Measurements from ENCODE around the gene SLC25A26. TPM values are rescaled to one million over a fixed set of nuclear protein-coding genes. Genes with fewer than 3 reads are reported as not detected.

SLC25A26 gene
- total and polyA plus RNA-seq, 2 of the 13 experiments (the other 11 are each of a cell fraction or from before 2014, with no cell fraction given) = 23.1 to 32.7 TPM

- POLR2A ChIA-PET = no interaction called here
- Histone ChIP-seq H3K9me3 (ENCODE audit: low read length) (no peaks in the 10 kb centered on the region), H3K27ac (ENCODE audit: extremely low read length, insufficient read depth, low read length) (no peak overlapping the region), H3K4me2 (ENCODE audit: low read depth, low read length) (no peak overlapping the region), H3K4me1 (ENCODE audit: insufficient read depth, low read length) (peaks cover 9% of the 10 kb centered on the region; the same call in 1 of the 2 replicates), H3K27me3 (ENCODE audit: control insufficient read depth in 1 of 2, insufficient read depth in 2 of 2, low read length in 2 of 2) (no peaks in the 10 kb centered on the region), H3K9ac (ENCODE audit: insufficient read depth, low read depth, low read length) (no peak overlapping the region), H4K20me1 (ENCODE audit: insufficient read depth, low read length) (no peaks in the 10 kb centered on the region), H3K36me3 (replicated peaks in 1 of 2; ENCODE audit: control insufficient read depth in 1 of 2, insufficient read depth in 2 of 2, low read length in 2 of 2) (peaks cover 0 to 2% of the 10 kb centered on the region in 2 experiments; a peak in 1 of 5 replicates), H2AFZ (ENCODE audit: low read length) (no peak overlapping the region), H3K79me2 (ENCODE audit: insufficient read depth, low read length) (no peaks in the 10 kb centered on the region), H3K4me3 (replicated peaks in 1 of 3; ENCODE audit: insufficient read depth in 1 of 3, low read depth in 2 of 3, low read length in 3 of 3) (no peak overlapping the region)
- FAIRE-seq (no peak), DNase-seq (ENCODE audit: low spot score) (no peak), ATAC-seq (no peak)
- in situ Hi-C loops (cut with HindIII; ENCODE audit: extremely low pct_ligation_motif_present, low pct_unique_long_range_greater_than_20kb) = loop anchor here (10.0 kb wide), 1 partner anchor 114 kb away; no protein-coding TSS in a partner anchor
- intact Hi-C loops (cut with micrococcal nuclease; ENCODE audit: unreplicated experiment) = loop anchor here (10.0 kb wide), 1 partner anchor 234 kb away; the partner anchor contains the start of gene LRIG1
- CTCF ChIA-PET (ENCODE audit: low intra/inter-chr PET ratio, low total read pairs) = no interaction called here
- BruUV-seq (replicated peaks) = no TSS peak
- 86% methylated on average over 2 of the region's 2 CpGs for WGBS (ENCODE audit: low lambda C conversion rate)
- 0 out of 2 replicates have a peak, but pooled peaks have one; percentile 12 for TF ChIP-seq HOMEZ (CRISPR knock-in tag; IDR thresholded peaks at IDR 0.05; ENCODE audit: low read depth)
- no peak for TF ChIP-seq ZBTB43 (CRISPR knock-in tag; conservative IDR thresholded peaks at IDR 0.05)
- 0 out of 2 replicates have a peak, but pooled peaks have one; percentile 43 for TF ChIP-seq SIX4 (CRISPR knock-in tag; IDR thresholded peaks at IDR 0.05)
- no peak for TF ChIP-seq ZNF512 (CRISPR knock-in tag; IDR thresholded peaks at IDR 0.05)
- TF ChIP-seq CREB3 (CRISPR knock-in tag; IDR thresholded peaks at IDR 0.05) = no peak
- no peak for TF ChIP-seq IRF1 (CRISPR knock-in tag; IDR thresholded peaks at IDR 0.05; ENCODE audit: low read depth)
- TF ChIP-seq FOXA3 (CRISPR knock-in tag; IDR thresholded peaks at IDR 0.05) = peak; percentile 49; the same call in 1 of the 2 replicates
- no peak for TF ChIP-seq PCBP2 (optimal IDR thresholded peaks at IDR 0.05; ENCODE audit: low read depth, low read length, poor library complexity, severe bottlenecking)
- TF ChIP-seq SOX13 (IDR thresholded peaks at IDR 0.05) = no peak
- peak in 1 of 2 experiments; percentile 40; a peak in 1 of 4 replicates for TF ChIP-seq SOX13 (CRISPR knock-in tag; conservative IDR thresholded peaks at IDR 0.05 in 1 of 2, IDR thresholded peaks at IDR 0.05 in 1 of 2)
- no peak for TF ChIP-seq RXRB (CRISPR knock-in tag; IDR thresholded peaks at IDR 0.05; ENCODE audit: borderline replicate concordance)
- no peak for TF ChIP-seq REST (IDR thresholded peaks at IDR 0.05; ENCODE audit: borderline replicate concordance in 1 of 2, low read depth in 1 of 2, low read length in 2 of 2)
- TF ChIP-seq IKZF4 (CRISPR knock-in tag; IDR thresholded peaks at IDR 0.05; ENCODE audit: borderline replicate concordance, low read depth, not compliant biosample characterization) = no peak
These were observed 49.9 kb downstream of the SLC25A26 start for GRCh38 chr3:66270701-66271100.
